Naive thymus-derived CD4-positive, alpha-beta T cell (primary cell): Measurements from ENCODE around the gene NINJ1. TPM values are rescaled to one million over a fixed set of nuclear protein-coding genes. Genes with fewer than 3 reads are reported as not detected.
A peak's percentile ranks its signal among the peaks of the same experiment; 100 is the strongest.

Experiments
- ATAC-seq: fragments of 150-1000 bp; cut with Tn5 transposase; 2 replicates; pipeline ENCODE4 v1.10.0; 2021; ENCODE audit warnings: mild to moderate bottlenecking, moderate library complexity
- CTCF ChIA-PET: fragments of 350-600 bp; sonication (Branson Sonifier 250); formaldehyde crosslinking; loops from one replicate; lab custom pipeline; 2021; ENCODE audit warnings: antibody characterized with exemption; lab: Charles Lee
- POLR2A ChIA-PET: fragments of 350-600 bp; sonication (Branson Sonifier 250); formaldehyde crosslinking; loops from one replicate; lab custom pipeline; 2021; ENCODE audit warnings: antibody characterized with exemption, inconsistent platforms; lab: Charles Lee
- DNase-seq, 9 donors: peaks; one replicate each; pipeline versions ENCODE4 v3.0.0 to v3.0.0-alpha.2; 2020 to 2022; ENCODE audit warnings: mixed read lengths in 1 of 9
- H3K27ac ChIP-seq: one replicate; pipeline ENCODE4 v1.7.0; 2013; ENCODE audit warnings: mild to moderate bottlenecking, low read depth, low read length, moderate library complexity
- H3K27me3 ChIP-seq, 2 donors: one replicate each; pipeline ENCODE4 v1.7.0; 2013; ENCODE audit warnings: low read length in 2 of 2, mild to moderate bottlenecking in 2 of 2, moderate library complexity in 2 of 2; ENCODE audit not compliant: control insufficient read depth in 2 of 2, insufficient read depth in 2 of 2
- H3K36me3 ChIP-seq, 3 experiments: 1 replicate in 2 of 3; 2 replicates in 1 of 3; pipeline ENCODE4 v1.7.0; 2013; ENCODE audit warnings: low read length in 3 of 3, mild to moderate bottlenecking in 3 of 3, moderate library complexity in 1 of 3; ENCODE audit not compliant: insufficient read depth in 3 of 3, control insufficient read depth in 2 of 3
- H3K4me1 ChIP-seq, 2 donors: one replicate each; pipeline ENCODE4 v1.7.0; 2013; ENCODE audit warnings: low read length in 2 of 2, mild to moderate bottlenecking in 2 of 2, moderate library complexity in 1 of 2; ENCODE audit not compliant: control insufficient read depth in 2 of 2, insufficient read depth in 2 of 2
- H3K4me3 ChIP-seq: 2 replicates; pipeline ENCODE4 v1.7.0; 2013; ENCODE audit warnings: mild to moderate bottlenecking, low read length
- H3K9me3 ChIP-seq, 3 experiments: 1 replicate in 2 of 3; 2 replicates in 1 of 3; pipeline ENCODE4 v1.7.0; 2013; ENCODE audit warnings: low read length in 3 of 3; ENCODE audit not compliant: control insufficient read depth in 2 of 3
- H3K27ac Mint-ChIP-seq, 9 donors: one replicate each; pipeline ENCODE4 v1.8.0; 2020 to 2022; ENCODE audit warnings: mixed read lengths in 9 of 9, mild to moderate bottlenecking in 8 of 9, moderate library complexity in 5 of 9, inconsistent platforms in 2 of 9
- H3K27me3 Mint-ChIP-seq, 5 donors: one replicate each; pipeline ENCODE4 v1.8.0; 2021 to 2022; ENCODE audit warnings: mixed read lengths in 5 of 5, mild to moderate bottlenecking in 1 of 5
- H3K36me3 Mint-ChIP-seq, 5 donors: one replicate each; pipeline ENCODE4 v1.8.0; 2020 to 2022; ENCODE audit warnings: mixed read lengths in 5 of 5, mild to moderate bottlenecking in 3 of 5, inconsistent platforms in 1 of 5
- H3K4me1 Mint-ChIP-seq, 7 donors: one replicate each; pipeline ENCODE4 v1.8.0; 2020 to 2022; ENCODE audit warnings: mixed read lengths in 7 of 7, mild to moderate bottlenecking in 3 of 7, inconsistent platforms in 1 of 7
- H3K4me3 Mint-ChIP-seq, 10 donors: one replicate each; pipeline ENCODE4 v1.8.0; 2020 to 2022; ENCODE audit warnings: mild to moderate bottlenecking in 10 of 10, mixed read lengths in 10 of 10, moderate library complexity in 6 of 10, inconsistent platforms in 2 of 10
- H3K9me3 Mint-ChIP-seq, 11 donors: one replicate each; pipeline ENCODE4 v1.8.0; 2020 to 2022; ENCODE audit warnings: mixed read lengths in 11 of 11, mild to moderate bottlenecking in 4 of 11, inconsistent platforms in 1 of 11, moderate library complexity in 1 of 11
- intact Hi-C, 2 donors: fragments of 100-400 bp; cut with micrococcal nuclease; formaldehyde crosslinking; loops; one replicate each; pipeline ENCODE4 v1.15.1; 2023
- polyA plus RNA-seq, 2 donors: library from polyadenylated mRNA; unstranded; fragments of 300-500 nt; fragmentation: Illumina TruSeq; gene quantifications; one replicate each; pipeline ENCODE4 v1.2.3, GENCODE V29; 2021
- total RNA-seq, 6 experiments: library from RNA in 5 of 6; stranded (reverse) in 5 of 6; gene quantifications; 1 replicate in 5 of 6; 2 replicates in 1 of 6; pipeline ENCODE4 v1.2.3 and lab custom pipeline; 2021 to 2026

Gene NINJ1
- total and polyA plus RNA-seq, 7 experiments from 2014 or later, result 30.7 to 163 (median 113) TPM

- Histone ChIP-seq H3K27me3 (no peaks in the 10 kb centered on the region), H3K27ac (no peak overlapping the region), H3K9me3 (no peaks in the 10 kb centered on the region), H3K4me3 (no peak overlapping the region), H3K4me1 (peaks cover 0 to 7% of the 10 kb centered on the region in 2 donors), H3K36me3 (no peaks in the 10 kb centered on the region)
- intact Hi-C loops, result no loop called here
- DNase-seq (no peak), ATAC-seq (no peak)
- CTCF ChIA-PET, result no interaction called here
- Mint-ChIP-seq H3K4me1 (peaks cover 6 to 12% (median 8%) of the 10 kb centered on the region in 7 donors), H3K4me3 (no peak overlapping the region), H3K27me3 (peaks cover 23 to 38% (median 27%) of the 10 kb centered on the region in 5 donors), H3K36me3 (no peaks in the 10 kb centered on the region), H3K27ac (no peak overlapping the region), H3K9me3 (no peaks in the 10 kb centered on the region)
- POLR2A ChIA-PET, result no interaction called here
These were observed 45.1 kb upstream of the NINJ1 start for GRCh38 chr9:93178851-93179786.

- Histone ChIP-seq H3K27ac (no peak overlapping the region), H3K36me3 (no peaks in the 10 kb centered on the region), H3K4me1 (no peaks in the 10 kb centered on the region), H3K9me3 (no peaks in the 10 kb centered on the region), H3K4me3 (no peak overlapping the region), H3K27me3 (no peaks in the 10 kb centered on the region)
- Mint-ChIP-seq H3K27me3 (peaks cover 17 to 27% (median 22%) of the 10 kb centered on the region in 5 donors), H3K4me3 (no peak overlapping the region), H3K27ac (no peak overlapping the region), H3K36me3 (no peaks in the 10 kb centered on the region), H3K9me3 (no peaks in the 10 kb centered on the region), H3K4me1 (peaks cover 0 to 5% (median under 1%) of the 10 kb centered on the region in 7 donors)
- ChIA-PET POLR2A (no interaction called here), CTCF (no interaction called here)
- intact Hi-C loops, result no loop called here
- no peak for DNase-seq
- ATAC-seq, result no peak
These were observed 43.6 kb upstream of the NINJ1 start for GRCh38 chr9:93177676-93178075.

GRCh38 chr9:93174976-93175375, 40.9 kb upstream of the NINJ1 start:
- Histone ChIP-seq H3K9me3 (no peaks in the 10 kb centered on the region), H3K27ac (no peak overlapping the region), H3K4me3 (no peak overlapping the region), H3K36me3 (no peaks in the 10 kb centered on the region), H3K27me3 (no peaks in the 10 kb centered on the region), H3K4me1 (no peaks in the 10 kb centered on the region)
- no peaks in the 10 kb centered on the region for H3K36me3 Mint-ChIP-seq
- H3K27ac Mint-ChIP-seq, result peak overlapping the region in 1 of 9 donors; percentile 55
- no peak for ATAC-seq
- no peak for DNase-seq
- intact Hi-C loops, result no loop called here
- ChIA-PET CTCF (no interaction called here), POLR2A (no interaction called here)
- H3K9me3 Mint-ChIP-seq, result no peaks in the 10 kb centered on the region
- peaks cover 0 to 5% (median 0%) of the 10 kb centered on the region in 7 donors for H3K4me1 Mint-ChIP-seq
- H3K4me3 Mint-ChIP-seq, result no peak overlapping the region
- peaks cover 3 to 12% (median 7%) of the 10 kb centered on the region in 5 donors for H3K27me3 Mint-ChIP-seq

- H3K36me3 Mint-ChIP-seq, result no peaks in the 10 kb centered on the region
- intact Hi-C loops, result no loop called here
- CTCF ChIA-PET, result no interaction called here
- ATAC-seq (no peak), DNase-seq (peak in 3 of 9 donors; percentile 11 to 22 (median 13))
- peak overlapping the region in 3 of 10 donors; percentile 10 to 32 (median 18) for H3K4me3 Mint-ChIP-seq
- peak overlapping the region in 5 of 9 donors; percentile 12 to 81 (median 24) for H3K27ac Mint-ChIP-seq
- H3K9me3 Mint-ChIP-seq, result no peaks in the 10 kb centered on the region
- peaks cover 0 to 10% (median under 1%) of the 10 kb centered on the region in 5 donors for H3K27me3 Mint-ChIP-seq
- no peaks in the 10 kb centered on the region for H3K4me1 ChIP-seq
- H3K4me3 ChIP-seq, result no peak overlapping the region
- H3K36me3 ChIP-seq, result no peaks in the 10 kb centered on the region
- H3K27ac ChIP-seq, result no peak overlapping the region
- no peaks in the 10 kb centered on the region for H3K9me3 ChIP-seq
- no peaks in the 10 kb centered on the region for H3K27me3 ChIP-seq
- peaks cover 0 to 5% (median 1%) of the 10 kb centered on the region in 7 donors for H3K4me1 Mint-ChIP-seq
- POLR2A ChIA-PET, result no interaction called here
These were observed 39.5 kb upstream of the NINJ1 start for GRCh38 chr9:93173365-93174051.

- Histone ChIP-seq H3K27me3 (no peaks in the 10 kb centered on the region), H3K36me3 (no peaks in the 10 kb centered on the region), H3K4me3 (no peak overlapping the region), H3K27ac (no peak overlapping the region), H3K9me3 (no peaks in the 10 kb centered on the region), H3K4me1 (no peaks in the 10 kb centered on the region)
- ChIA-PET POLR2A (no interaction called here), CTCF (no interaction called here)
- Mint-ChIP-seq H3K9me3 (no peaks in the 10 kb centered on the region), H3K4me3 (no peak overlapping the region), H3K4me1 (peaks cover 0 to 5% (median 1%) of the 10 kb centered on the region in 7 donors), H3K27me3 (peaks cover 0 to 9% (median 0%) of the 10 kb centered on the region in 5 donors), H3K36me3 (no peaks in the 10 kb centered on the region), H3K27ac (no peak overlapping the region)
- DNase-seq (no peak), ATAC-seq (no peak)
- intact Hi-C loops, result no loop called here
These were observed 38.8 kb upstream of the NINJ1 start for GRCh38 chr9:93172666-93173364.

- H3K27me3 Mint-ChIP-seq, result peaks cover 0 to 8% (median 0%) of the 10 kb centered on the region in 5 donors
- peaks cover 0 to 5% (median 1%) of the 10 kb centered on the region in 7 donors for H3K4me1 Mint-ChIP-seq
- ATAC-seq (no peak), DNase-seq (no peak)
- H3K27ac Mint-ChIP-seq, result no peak overlapping the region
- H3K36me3 ChIP-seq, result no peaks in the 10 kb centered on the region
- ChIA-PET POLR2A (interaction anchor here (0.6 kb wide), 1 partner anchor 135 kb away, joined by 3 read pairs; no protein-coding TSS in a partner anchor), CTCF (interaction anchor here (0.9 kb wide), 1 partner anchor 8 kb away, joined by 3 read pairs; no protein-coding TSS in a partner anchor)
- H3K27ac ChIP-seq, result no peak overlapping the region
- H3K9me3 Mint-ChIP-seq, result no peaks in the 10 kb centered on the region
- H3K4me1 ChIP-seq, result no peaks in the 10 kb centered on the region
- intact Hi-C loops, result no loop called here
- H3K9me3 ChIP-seq, result no peaks in the 10 kb centered on the region
- H3K27me3 ChIP-seq, result no peaks in the 10 kb centered on the region
- no peak overlapping the region for H3K4me3 ChIP-seq
- no peak overlapping the region for H3K4me3 Mint-ChIP-seq
- H3K36me3 Mint-ChIP-seq, result no peaks in the 10 kb centered on the region
These were observed 37.4 kb upstream of the NINJ1 start for GRCh38 chr9:93171261-93171990.
